SK-N-DZ (cell line): ENCODE data around the gene KRT14. TPM values are rescaled to one million over a fixed set of nuclear protein-coding genes. Genes with fewer than 3 reads are reported as not detected.
"Not testable (repeated sequence)": the region's sequence is repeated elsewhere in the genome, so short reads cannot be mapped to it uniquely, and the experiment has no call there.

ENCODE experiments used
- DNase-seq: peaks from one replicate; pipeline ENCODE4 v3.0.0-alpha.2; 2015; ENCODE audit warnings: low spot score
- polyA plus RNA-seq, 2 experiments: library from polyadenylated mRNA; depleted of rRNA; stranded (reverse); fragments of >200 nt; gene quantifications; 2 replicates each; pipeline ENCODE4 v1.2.3, GENCODE V29; 2014

KRT14 gene
- polyA plus RNA-seq (2014; cell fraction: cytosol; rRNA removed) = not detected in 2 replicates
- not detected in 2 replicates for polyA plus RNA-seq (2014; cell fraction: nucleus; rRNA removed)

- DNase-seq = no peak
These were observed at the start of gene KRT14 for GRCh38 chr17:41586863-41587495. TSS of gene KRT14 (minus strand) at chr17:41586895. CDS start at chr17:41586834, 61 bp downstream.

DNA sequence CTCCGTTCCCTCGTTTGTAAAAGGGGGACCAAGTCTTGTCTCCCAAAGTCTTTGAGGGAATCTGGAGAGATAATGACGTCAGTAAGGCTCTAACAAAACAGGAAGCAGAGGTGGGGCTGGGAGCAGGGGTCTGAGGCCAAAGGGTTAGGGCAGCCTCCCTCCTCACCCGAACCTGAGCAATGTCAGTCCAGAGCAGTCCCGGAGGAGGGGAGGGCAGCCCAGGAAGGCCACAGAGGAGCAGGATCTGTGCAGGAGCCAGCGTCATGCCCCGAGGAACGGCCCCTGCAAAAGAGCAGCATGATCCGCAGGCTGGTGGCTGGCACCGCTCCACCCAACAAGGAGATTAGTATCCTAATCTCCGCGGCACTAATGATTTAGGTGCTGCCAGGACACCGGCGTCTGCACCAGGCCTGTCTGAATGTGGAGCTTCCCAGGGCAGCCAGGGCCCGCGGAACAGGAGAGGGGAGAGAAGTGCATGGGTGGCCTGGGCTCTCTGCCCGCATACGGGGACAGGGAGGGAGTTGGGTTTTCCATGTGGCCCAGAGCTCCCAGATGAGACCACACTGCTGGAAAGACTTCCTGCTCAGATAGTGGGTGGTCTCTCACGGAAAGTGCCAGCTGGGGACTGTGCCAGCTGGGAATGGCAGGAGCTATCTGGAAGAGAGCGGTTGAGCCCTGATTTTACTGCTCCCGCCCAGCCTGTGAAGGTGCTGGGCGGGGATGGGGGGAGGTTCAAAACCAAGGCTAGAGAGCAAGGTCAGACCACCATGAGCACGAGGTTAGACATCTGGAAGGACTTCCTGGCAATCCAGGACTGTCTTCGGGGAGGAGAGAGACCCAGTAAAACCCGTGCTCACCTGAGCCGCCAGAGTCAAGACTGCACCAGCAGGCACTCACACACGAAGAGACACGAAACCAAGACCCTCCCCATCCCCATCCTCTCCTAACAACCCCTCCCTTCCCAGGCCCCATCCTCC is 48.7 kb upstream of the KRT14 start:
- DNase-seq = no peak

DNA sequence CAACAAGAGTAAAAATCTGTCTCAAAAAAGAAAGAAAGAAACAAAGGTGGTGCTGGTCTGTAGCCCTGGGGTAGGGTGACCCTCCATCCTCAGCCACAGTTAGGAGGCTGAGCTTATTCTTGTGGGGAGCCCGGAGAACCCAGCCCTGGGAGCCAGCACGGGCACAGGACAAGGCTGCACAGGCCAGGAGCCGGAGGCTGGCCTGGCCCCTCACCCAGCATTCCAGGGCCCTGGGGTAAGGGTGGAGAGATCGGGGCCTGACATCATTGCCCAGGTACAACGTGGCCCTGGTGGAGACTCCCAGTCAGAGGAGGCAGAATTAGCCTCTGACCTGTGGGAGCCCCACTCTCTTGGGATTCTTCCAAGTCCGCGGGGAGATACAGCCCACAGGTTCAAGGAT is 47.9 kb upstream of the KRT14 start:
- no peak for DNase-seq

DNA sequence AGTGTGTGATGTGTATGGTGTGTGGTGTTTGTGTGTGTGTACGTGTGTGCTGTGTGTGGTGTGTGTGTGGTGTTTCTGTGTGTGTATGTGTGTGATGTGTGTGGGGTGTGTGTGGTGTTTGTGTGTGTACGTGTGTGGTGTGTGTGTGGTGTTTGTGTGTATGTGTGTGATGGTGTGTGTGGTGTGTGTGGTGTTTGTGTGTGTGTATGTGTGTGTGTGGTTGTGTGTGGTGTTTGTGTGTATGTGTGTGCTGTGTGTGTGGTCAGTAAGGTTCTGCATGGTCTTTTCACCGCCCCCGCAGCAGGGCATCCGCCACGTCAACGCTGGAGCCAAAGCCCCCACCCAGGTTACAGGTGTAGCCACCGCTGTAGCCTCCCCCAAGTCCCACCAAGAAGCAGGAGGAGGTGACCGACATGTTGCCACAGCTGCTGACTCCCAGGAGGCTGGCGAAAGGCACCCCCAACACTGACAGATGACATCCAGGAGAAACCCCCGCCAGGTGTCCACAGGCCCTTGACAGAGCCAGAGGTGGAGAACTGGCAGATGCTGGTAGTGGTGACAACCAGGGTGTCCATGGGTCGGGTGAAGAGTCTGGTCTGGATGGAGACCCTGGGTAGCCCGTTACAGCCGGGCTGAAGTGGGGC is 47.0 kb upstream of the KRT14 start:
- peak; percentile 60 for DNase-seq

GRCh38 chr17:41632482-41633105 is 45.9 kb upstream of the KRT14 start:
- no peak for DNase-seq

GRCh38 chr17:41631898-41632285 is 45.2 kb upstream of the KRT14 start:
- no peak for DNase-seq

GRCh38 chr17:41631025-41631897 is 44.6 kb upstream of the KRT14 start:
- no peak for DNase-seq

- DNase-seq = no peak
These were observed 43.4 kb upstream of the KRT14 start for GRCh38 chr17:41629826-41630670.

DNA sequence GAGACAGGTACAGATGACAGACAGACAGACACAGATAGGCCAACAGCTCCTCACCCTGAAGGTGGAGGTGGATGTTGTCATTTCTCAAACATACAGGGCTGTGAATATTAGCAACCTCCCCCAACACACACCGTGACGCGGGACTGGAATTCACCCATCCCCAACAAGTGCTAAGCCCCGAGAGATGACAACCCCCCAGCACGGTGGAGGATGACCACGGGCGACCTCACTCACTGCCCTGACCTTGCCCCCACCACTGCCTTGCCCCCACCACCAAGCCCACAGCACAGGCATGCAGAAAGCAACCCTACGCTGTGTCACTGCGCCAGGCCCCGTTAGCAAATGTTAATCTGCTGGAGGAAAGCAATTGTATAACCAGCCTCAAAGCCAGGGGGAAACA is 42.6 kb upstream of the KRT14 start:
- no peak for DNase-seq

DNA sequence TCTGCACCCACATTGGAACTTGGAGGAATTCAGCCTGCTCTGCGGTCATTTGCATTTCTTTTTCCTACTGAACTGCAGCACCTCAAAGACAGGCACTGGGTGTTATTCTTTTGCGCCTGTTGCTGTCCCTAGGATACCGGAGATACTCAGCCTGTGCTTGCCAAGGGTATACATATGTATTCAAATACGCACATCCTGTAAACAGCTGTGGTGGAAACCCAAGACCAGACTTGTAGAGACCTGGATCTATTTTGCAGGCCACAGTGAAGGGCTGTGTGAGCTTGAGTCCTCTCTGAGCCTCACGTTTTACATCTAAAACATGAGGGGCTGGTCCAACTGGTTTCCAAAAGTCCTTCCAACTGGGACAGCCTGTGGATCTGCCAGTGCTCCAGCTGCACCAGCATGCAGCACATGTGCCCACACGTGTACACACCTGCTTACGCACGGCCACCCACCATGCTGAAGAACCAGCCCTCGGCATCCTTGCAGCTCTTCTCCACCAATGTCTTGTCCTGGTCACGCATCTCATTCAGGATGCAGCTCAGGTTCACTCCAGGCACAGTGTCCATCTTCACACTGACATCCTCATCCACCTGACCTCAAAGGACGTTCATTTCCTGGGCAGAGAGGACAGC is 42.0 kb upstream of the KRT14 start:
- DNase-seq = not testable (repeated sequence)

GRCh38 chr17:41628073-41628370 is 41.3 kb upstream of the KRT14 start:
- not testable (repeated sequence) for DNase-seq

DNA sequence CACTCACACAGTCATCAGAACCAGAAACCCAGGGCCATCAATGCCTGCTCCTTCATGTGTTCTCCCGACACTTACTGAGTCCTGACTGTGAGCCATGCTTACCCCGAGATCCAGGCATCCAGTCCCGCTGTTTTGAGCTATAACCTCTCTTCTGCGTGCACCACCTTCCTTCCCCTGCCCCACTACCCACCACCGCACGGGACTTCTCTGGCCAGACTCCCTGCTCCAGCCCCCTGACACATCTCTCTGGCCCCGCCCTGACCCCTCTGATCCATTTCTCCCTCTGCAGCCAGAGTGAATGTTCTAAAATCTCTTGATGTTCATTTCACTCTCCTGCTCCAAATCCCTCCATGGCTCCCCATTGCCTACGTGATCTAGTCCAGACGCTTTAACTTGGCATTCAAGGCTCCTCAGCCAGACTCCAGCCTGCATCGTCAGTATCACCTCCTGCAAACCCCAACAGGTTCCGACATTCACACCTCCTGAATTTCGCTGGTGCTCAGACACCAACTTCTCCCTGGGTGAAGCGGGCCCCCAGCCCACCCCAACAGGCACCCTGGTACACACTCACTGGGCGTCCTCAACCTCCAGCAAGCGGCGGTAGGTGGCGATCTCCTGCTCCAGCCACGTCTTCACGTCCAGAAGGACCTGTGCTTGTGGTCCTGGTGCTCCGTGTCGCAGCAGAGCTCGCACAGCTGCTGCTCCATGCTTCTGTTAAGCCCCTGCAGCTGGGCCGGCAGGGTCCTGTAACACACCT is 40.8 kb upstream of the KRT14 start:
- DNase-seq = peak; percentile 68

DNA sequence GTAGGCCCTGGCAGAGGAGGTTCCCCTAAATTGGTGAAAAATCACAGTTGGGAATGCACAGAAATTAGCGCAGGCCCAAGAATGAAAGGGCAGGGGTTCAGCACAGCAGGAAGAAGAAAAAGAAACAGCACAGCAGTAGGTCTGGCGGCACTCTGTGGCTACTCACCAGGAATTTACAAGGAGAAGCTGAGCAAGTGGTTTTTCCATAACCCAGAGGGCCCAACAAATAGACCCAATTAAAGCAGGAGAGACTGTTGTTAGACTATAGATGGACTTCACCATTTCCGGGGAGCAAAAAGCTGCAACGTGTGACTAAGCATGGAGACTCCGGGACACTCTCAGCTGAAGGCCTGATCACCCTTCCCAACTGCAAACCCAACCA is 40.2 kb upstream of the KRT14 start:
- not testable (repeated sequence) for DNase-seq

DNA sequence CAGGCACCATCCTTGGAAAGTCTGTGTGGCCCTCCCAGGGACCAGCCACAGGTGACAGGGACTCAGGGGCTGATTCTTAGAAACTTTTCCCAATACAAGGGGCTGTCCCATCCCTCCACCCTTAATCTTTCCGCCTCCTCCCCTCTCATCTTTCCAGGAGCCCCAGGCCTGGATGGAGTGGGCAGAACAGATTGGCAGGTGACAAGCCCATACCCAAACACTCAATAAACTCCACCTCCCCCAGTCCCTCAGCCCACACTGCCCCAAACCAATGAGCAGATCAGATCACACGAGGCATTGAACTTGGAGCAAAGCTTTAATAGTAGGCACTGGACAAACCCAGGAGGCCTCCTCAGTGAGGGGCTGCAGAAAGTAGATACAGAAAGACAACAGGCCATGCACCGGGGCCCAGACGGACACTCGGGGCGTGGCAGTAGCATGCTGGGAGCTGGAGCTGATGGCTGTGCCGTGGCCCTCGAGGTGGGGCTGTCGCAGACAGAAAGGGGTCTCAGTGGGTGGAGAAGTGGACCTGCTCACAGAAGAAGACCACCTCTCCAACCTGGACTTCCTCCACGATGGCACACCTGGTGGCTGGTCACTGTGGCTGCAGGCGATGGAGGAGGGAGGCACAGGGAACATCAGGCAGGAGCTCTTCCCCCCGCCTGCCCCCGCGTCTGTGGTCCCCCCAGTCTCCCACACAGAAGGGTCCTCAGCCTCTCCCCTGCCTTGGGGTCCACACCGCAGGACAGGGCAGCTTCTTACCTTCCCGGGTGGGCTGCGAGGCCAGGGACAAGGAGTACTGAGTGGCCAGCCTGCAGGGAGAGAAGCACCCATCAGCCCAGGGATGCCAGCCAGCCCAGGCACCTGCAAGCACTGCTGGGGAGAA is 39.6 kb upstream of the KRT14 start:
- DNase-seq = not testable (repeated sequence)

DNA sequence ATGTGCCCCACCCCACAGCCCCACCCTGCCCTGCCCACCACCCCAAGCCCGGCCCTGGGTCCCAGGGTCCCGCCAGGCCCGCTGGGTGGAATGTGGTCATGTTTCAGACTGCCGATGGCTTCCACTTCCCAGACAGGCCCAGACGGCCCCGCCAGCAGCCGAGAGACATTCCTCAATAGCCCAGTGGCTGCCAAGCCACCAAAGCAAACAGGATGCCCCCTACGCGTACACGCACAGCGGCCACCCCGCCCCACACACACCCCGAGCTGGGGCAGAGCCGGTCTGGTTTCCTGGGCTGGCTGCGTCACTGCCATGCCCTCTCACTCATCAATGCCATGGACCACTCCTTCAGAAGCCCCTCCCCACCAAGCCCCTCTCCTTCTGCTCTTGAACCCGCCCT is 38.9 kb upstream of the KRT14 start:
- no peak for DNase-seq

DNA sequence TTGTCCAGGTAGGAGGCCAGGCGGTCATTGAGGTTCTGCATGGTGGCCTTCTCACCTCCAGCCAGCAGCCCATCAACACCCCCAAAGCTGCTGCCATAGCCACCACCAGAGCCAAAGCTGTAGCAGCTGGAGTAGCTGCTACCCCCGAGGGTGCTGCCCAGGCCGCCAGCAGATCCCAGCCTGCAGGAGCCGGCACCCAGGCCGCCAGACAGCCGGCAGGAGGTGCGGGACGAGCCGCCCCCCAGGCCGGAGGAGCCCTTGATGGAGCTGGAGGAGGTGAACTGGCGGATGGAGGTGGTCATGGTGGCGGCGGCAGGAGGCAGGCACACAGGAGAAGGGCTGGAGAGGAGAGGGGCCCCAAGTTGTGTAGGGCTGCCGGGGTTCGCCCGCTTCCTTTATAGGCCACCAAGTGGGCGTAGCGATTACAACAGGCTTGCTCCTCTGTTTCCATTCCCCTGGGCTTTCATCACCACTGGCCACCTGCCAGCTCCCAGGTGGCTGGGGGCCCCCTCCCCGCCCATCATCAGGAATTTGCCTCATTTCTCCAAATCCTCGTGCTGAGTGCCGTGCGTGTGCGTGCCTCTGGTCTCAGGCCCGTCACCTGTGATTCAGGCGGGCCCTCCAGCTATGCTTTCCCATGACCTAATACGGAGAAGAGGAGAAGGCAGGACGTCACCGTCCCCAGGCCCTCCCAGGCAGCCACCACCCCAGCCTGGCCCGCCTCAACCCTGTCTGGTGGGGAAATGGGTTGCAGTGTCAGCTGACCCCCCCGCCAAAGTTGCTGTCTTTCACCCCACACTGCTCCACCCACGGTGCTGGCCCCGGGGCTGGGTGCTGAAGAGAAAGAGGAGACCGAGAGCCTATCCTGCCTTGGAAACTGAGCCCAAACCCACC is 37.8 kb upstream of the KRT14 start, which contains the start of gene KRT17:
KRT17 (minus strand) TSS at position 368 of the 894 bp plus-strand sequence; CDS start at position 302, 66 bp downstream.
- DNase-seq = no peak
